ENCODE results near the gene IL6R.

- TF ChIP-seq ZNF274 (IDR thresholded peaks at IDR 0.05; ENCODE audit: low read depth, low read length) (no peak), YY1 (IDR thresholded peaks at IDR 0.05; ENCODE audit: insufficient read depth, insufficient read length) (no peak), SUZ12 (IDR thresholded peaks at IDR 0.05; ENCODE audit: extremely low read depth, insufficient read depth, insufficient read length) (no peak)
These were observed 46.6 kb upstream of the IL6R start for GRCh38 chr1:154358519-154358918.
